ENCODE data around the gene GRAP. TPM values are rescaled to one million over a fixed set of nuclear protein-coding genes. Genes with fewer than 3 reads are reported as not detected.

GRAP gene
- total and polyA plus RNA-seq, 2 experiments from 2014 or later = 0.24 TPM; not detected in 1

DNA sequence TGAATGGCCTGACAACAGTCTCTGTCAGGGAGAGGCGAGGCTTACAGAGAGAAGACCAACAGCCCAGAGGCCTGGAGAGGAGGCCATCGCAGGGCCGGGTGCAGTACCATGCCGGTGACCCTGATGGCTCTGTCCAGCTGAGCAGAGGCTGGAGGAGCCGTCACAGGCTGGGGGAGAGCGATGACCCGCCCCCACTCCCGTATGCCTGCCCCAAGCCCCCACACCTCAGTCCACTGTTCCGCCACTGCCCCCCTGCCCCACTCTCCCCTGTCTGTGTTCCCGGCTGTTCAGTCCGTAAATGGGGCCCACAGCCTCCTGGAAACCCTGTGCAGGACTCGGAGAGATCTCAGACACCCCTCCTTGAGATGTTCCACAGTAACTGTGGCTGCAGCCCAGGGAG is 29.4 kb downstream of the GRAP start (continued):
- TF ChIP-seq ZNF462 (CRISPR knock-in tag; IDR thresholded peaks at IDR 0.05) (no peak), ZNF114 (CRISPR knock-in tag; IDR thresholded peaks at IDR 0.05) (no peak), REST (IDR thresholded peaks at IDR 0.05; ENCODE audit: unreplicated experiment) (no peak), JUNB (IDR thresholded peaks at IDR 0.05; ENCODE audit: unreplicated experiment) (no peak)
- TF ChIP-seq, protein P1, sequence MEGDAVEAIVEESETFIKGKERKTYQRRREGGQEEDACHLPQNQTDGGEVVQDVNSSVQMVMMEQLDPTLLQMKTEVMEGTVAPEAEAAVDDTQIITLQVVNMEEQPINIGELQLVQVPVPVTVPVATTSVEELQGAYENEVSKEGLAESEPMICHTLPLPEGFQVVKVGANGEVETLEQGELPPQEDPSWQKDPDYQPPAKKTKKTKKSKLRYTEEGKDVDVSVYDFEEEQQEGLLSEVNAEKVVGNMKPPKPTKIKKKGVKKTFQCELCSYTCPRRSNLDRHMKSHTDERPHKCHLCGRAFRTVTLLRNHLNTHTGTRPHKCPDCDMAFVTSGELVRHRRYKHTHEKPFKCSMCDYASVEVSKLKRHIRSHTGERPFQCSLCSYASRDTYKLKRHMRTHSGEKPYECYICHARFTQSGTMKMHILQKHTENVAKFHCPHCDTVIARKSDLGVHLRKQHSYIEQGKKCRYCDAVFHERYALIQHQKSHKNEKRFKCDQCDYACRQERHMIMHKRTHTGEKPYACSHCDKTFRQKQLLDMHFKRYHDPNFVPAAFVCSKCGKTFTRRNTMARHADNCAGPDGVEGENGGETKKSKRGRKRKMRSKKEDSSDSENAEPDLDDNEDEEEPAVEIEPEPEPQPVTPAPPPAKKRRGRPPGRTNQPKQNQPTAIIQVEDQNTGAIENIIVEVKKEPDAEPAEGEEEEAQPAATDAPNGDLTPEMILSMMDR (conservative IDR thresholded peaks at IDR 0.05; ENCODE audit: low read depth in 2 of 2) = no peak
- TF ChIP-seq, protein P2, sequence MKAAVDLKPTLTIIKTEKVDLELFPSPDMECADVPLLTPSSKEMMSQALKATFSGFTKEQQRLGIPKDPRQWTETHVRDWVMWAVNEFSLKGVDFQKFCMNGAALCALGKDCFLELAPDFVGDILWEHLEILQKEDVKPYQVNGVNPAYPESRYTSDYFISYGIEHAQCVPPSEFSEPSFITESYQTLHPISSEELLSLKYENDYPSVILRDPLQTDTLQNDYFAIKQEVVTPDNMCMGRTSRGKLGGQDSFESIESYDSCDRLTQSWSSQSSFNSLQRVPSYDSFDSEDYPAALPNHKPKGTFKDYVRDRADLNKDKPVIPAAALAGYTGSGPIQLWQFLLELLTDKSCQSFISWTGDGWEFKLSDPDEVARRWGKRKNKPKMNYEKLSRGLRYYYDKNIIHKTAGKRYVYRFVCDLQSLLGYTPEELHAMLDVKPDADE (IDR thresholded peaks at IDR 0.05) = no peak

Data from GM23338 (cell line).